Activated T-helper 17 cell treated with anti-CD3 and anti-CD28 coated beads, Interleukin-2, amount 50 U/mL, for 72 hours (primary cell): ENCODE measurements around the gene ATP5PB. TPM values are rescaled to one million over a fixed set of nuclear protein-coding genes. Genes with fewer than 3 reads are reported as not detected.

ENCODE experiments used
- ATAC-seq: fragments of 150-1000 bp; cut with Tn5 transposase; replicated peaks from 2 replicates; pipeline ENCODE4 v1.10.0; 2021; ENCODE audit warnings: mild to moderate bottlenecking, moderate library complexity
- H3K27ac Mint-ChIP-seq: one replicate; pipeline ENCODE4 v1.8.0; 2022; ENCODE audit warnings: mixed read lengths
- H3K27me3 Mint-ChIP-seq: one replicate; pipeline ENCODE4 v1.8.0; 2022; ENCODE audit warnings: mixed read lengths
- H3K36me3 Mint-ChIP-seq: one replicate; pipeline ENCODE4 v1.8.0; 2022; ENCODE audit warnings: low read depth, mild to moderate bottlenecking, mixed read lengths
- H3K4me1 Mint-ChIP-seq: one replicate; pipeline ENCODE4 v1.8.0; 2022; ENCODE audit warnings: mixed read lengths
- H3K4me3 Mint-ChIP-seq: one replicate; pipeline ENCODE4 v1.8.0; 2022; ENCODE audit warnings: mild to moderate bottlenecking, mixed read lengths
- H3K9me3 Mint-ChIP-seq: one replicate; pipeline ENCODE4 v1.8.0; 2022; ENCODE audit warnings: mixed read lengths
- total RNA-seq, 2 donors: library from RNA; stranded (reverse); gene quantifications; one replicate each; pipeline ENCODE4 v1.2.3, GENCODE V29; 2022

Gene ATP5PB
- total RNA-seq, 2 donors from 2014 or later = 235 to 383 TPM

GRCh38 chr1:111436726-111437125 is 12.5 kb upstream of the ATP5PB start:
- ATAC-seq = no peak
- Mint-ChIP-seq H3K4me3 (no peak overlapping the region), H3K27me3 (no peaks in the 10 kb centered on the region), H3K27ac (peak overlapping the region; percentile 23), H3K4me1 (no peaks in the 10 kb centered on the region), H3K9me3 (no peaks in the 10 kb centered on the region), H3K36me3 (peaks cover 50% of the 10 kb centered on the region)

DNA sequence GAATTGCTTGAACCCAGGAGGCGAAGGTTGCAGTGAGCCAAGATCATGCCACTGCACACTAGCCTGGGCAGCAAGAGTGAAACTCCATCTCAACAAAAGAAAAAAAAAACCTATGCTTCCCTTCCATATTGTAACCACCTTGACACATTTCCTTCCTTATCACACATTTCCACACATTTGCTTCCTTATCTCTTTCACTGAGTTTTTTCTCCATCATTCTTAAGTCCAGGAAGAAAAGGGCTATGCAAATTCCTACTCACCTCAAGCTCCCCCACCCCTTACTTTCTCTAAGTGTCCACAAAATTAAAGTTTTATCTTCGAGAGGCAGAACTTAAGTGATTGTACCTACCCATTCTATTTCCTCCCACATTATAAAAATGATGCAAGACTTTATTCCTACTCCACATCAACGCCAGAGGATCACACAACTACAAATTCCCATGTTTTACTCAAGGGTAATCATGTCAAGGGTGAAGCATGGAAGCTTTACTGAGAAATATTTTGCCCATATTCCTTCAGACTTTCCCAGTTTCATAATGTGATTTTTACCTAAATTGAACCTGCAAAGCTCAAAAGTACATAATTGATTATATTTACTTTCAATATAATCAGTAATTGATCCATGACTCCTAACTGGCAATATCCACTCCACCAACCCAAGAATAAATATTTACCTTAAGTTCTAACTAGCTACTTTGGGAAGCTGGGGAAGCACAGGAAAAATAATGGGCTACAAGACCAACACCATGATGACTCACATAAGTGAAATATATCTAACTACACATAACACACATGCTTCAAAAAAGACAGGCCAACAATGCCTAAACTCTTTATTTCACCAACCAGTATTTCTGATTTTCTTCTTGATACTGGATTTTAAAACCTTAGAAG is 9.6 kb upstream of the ATP5PB start:
- H3K36me3 Mint-ChIP-seq = peaks cover 80% of the 10 kb centered on the region
- no peaks in the 10 kb centered on the region for H3K27me3 Mint-ChIP-seq
- H3K4me3 Mint-ChIP-seq = no peak overlapping the region
- ATAC-seq = no peak
- no peaks in the 10 kb centered on the region for H3K9me3 Mint-ChIP-seq
- peak overlapping the region; percentile 64 for H3K27ac Mint-ChIP-seq
- H3K4me1 Mint-ChIP-seq = peaks cover 3% of the 10 kb centered on the region

DNA sequence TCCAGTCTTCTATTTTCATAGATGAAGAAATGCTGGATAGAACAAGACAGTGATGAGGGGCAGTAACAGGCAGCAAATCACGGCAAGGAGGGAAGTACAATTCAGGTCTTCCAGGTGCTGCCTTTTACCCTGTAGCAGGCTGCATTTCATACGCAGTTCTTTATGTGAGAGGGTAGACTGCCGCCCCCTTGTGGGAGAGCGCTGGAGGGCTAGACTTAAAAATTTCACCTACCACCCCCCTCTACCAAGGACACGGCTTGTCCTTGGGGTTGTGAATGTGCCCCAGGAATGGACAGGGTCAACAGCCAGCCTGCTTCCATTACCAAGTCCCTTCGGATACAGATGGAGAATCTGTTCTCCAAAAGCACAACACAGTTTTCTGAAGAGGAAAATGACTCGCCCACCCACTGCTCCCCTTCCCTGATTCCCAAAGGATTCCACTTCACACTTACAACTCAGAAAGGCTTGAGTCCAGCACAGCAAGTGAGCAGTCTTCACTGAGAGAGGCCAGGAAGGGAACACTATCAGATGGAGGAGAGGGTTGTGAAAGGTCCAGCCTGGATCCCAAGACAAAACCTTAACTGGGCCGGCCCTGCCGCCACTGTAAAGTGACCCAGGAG is 7.6 kb upstream of the ATP5PB start:
- Mint-ChIP-seq H3K4me3 (no peak overlapping the region), H3K36me3 (peaks cover 99% of the 10 kb centered on the region), H3K27ac (peak overlapping the region; percentile 81), H3K27me3 (no peaks in the 10 kb centered on the region), H3K4me1 (peaks cover 11% of the 10 kb centered on the region), H3K9me3 (no peaks in the 10 kb centered on the region)
- ATAC-seq = peak; percentile 56

- no peak overlapping the region for H3K4me3 Mint-ChIP-seq
- peaks cover 100% of the 10 kb centered on the region for H3K36me3 Mint-ChIP-seq
- H3K27ac Mint-ChIP-seq = peak overlapping the region; percentile 81
- peak; percentile 98 for ATAC-seq
- no peaks in the 10 kb centered on the region for H3K27me3 Mint-ChIP-seq
- H3K9me3 Mint-ChIP-seq = no peaks in the 10 kb centered on the region
- peaks cover 17% of the 10 kb centered on the region for H3K4me1 Mint-ChIP-seq
These were observed 6.8 kb upstream of the ATP5PB start for GRCh38 chr1:111442457-111442856.

GRCh38 chr1:111444031-111444430 is 5.2 kb upstream of the ATP5PB start:
- Mint-ChIP-seq H3K4me3 (no peak overlapping the region), H3K9me3 (no peaks in the 10 kb centered on the region), H3K36me3 (peaks cover 98% of the 10 kb centered on the region), H3K4me1 (peaks cover 24% of the 10 kb centered on the region), H3K27me3 (no peaks in the 10 kb centered on the region), H3K27ac (peak overlapping the region; percentile 46)
- no peak for ATAC-seq

DNA sequence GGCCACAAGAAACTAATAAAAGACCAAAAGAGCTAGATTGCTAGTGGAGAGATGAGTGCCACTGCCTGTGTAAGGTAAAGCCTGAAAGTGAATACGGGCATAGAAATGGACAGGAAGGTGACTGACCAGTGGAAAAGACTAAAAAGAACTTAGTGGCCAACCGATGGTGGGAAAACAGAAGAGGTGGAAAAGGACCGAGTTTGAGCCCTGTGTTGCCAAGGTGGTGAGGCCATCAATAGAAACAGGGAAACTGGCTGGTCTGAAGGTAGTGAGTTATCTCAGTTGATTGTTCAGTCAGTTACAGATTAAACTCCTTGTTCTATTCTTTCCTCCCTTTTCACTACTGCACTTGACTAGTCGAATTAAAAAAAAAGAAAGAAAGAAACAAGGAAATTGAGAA is 2.7 kb upstream of the ATP5PB start:
- Mint-ChIP-seq H3K27me3 (no peaks in the 10 kb centered on the region), H3K36me3 (peaks cover 95% of the 10 kb centered on the region), H3K4me1 (peaks cover 33% of the 10 kb centered on the region), H3K27ac (peak overlapping the region; percentile 99), H3K9me3 (no peaks in the 10 kb centered on the region), H3K4me3 (peak overlapping the region; percentile 99)
- ATAC-seq = no peak

DNA sequence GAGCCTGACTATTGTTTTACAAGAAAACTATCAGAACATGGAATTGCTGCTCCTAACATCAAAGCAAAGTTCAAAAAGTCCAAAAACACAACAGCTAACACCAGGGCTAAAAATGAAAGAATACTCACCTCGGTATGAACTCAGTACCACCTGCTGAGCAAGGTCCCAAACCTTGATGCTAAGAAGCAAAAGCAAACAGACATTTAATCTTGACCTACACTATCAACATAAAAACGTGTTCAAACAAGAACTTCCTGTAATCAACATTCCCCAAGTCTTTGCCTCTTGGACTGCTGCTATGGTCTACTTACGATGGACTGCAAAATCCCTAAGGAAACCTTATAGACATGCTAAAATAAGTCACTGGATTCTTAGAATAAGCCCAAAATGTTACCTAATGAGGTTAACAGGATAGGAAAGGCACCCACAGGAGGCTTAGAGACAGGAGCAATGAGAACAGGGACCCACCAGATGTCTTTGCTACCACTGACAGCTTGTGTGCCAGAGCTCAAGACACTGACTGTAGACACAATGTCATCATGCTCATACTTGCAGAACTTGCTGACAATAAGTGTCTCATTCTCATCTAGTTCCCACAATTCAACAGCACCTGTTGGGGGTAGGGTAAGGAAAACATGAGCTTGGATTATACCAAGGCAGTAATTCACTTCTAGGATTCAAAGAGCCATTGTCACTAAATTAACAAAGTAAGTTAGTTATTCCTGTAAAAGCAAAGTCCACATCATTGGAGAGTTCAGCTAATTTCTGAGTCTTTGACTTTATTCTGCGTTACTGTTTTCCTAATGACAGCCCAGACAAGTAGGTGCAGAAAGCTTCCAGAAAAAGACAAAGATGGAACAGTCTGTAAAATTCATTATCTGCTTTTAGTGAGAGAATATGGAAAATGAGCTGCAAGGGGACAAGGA is 2.0 kb upstream of the ATP5PB start:
- ATAC-seq = no peak
- peaks cover 38% of the 10 kb centered on the region for H3K4me1 Mint-ChIP-seq

DNA sequence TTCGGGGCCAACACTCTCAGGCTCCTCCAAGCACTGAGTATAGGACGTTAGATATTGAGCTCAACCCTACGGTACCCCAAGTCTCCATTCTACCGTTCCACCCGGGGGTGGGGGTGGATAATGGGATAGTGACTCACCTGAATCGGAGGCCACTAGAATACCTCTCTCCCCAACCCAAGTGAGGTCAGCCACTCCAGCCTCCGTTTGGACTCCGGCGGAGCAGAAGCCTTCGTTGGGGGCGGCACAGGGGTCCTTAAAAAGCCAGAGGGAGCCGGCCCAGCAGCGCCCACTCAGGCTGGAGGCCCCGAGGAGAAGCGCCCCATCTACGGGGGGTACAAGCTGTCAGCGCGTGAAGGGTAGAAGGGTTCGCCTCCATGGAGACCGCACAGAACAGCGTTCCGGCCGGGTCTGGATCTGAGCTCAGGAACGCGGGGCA is 764 bp upstream of the ATP5PB start:
- Mint-ChIP-seq H3K4me3 (peak overlapping the region; percentile 99), H3K27me3 (no peaks in the 10 kb centered on the region), H3K36me3 (peaks cover 95% of the 10 kb centered on the region), H3K4me1 (peaks cover 39% of the 10 kb centered on the region), H3K9me3 (no peaks in the 10 kb centered on the region), H3K27ac (peak overlapping the region; percentile 99)
- ATAC-seq = peak; percentile 20

More for the DNA sequence above, 2.0 kb upstream of the ATP5PB start:
- peaks cover 95% of the 10 kb centered on the region for H3K36me3 Mint-ChIP-seq
- H3K27ac Mint-ChIP-seq = peak overlapping the region; percentile 99
- H3K27me3 Mint-ChIP-seq = no peaks in the 10 kb centered on the region
- peak overlapping the region; percentile 99 for H3K4me3 Mint-ChIP-seq
- no peaks in the 10 kb centered on the region for H3K9me3 Mint-ChIP-seq

- Mint-ChIP-seq H3K4me1 (peaks cover 48% of the 10 kb centered on the region), H3K27me3 (no peaks in the 10 kb centered on the region), H3K4me3 (peak overlapping the region; percentile 99), H3K36me3 (peaks cover 95% of the 10 kb centered on the region), H3K9me3 (no peaks in the 10 kb centered on the region), H3K27ac (peak overlapping the region; percentile 99)
- no peak for ATAC-seq
These were observed 396 bp downstream of the ATP5PB start for GRCh38 chr1:111449703-111450017.

DNA sequence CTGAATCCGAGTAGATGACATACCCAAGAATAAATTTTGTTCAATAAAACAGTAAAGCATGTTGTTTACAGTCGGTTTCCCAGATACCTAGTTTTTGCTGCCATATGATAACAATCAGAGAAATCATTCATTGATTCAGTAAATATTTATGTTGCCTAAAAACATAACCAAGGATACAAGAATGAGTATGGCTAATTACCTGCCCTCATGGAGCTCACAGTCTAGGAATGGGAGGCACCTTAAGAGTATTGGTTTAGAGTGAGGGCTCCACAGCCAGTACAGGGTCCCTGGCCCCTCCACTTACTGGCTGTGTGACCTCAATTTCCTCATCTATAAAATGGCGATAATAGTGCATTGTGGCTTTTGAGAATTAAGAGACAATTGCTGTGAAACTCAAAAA is 921 bp downstream of the ATP5PB start:
- no peaks in the 10 kb centered on the region for H3K27me3 Mint-ChIP-seq
- peak overlapping the region; percentile 99 for H3K4me3 Mint-ChIP-seq
- H3K4me1 Mint-ChIP-seq = peaks cover 53% of the 10 kb centered on the region
- no peaks in the 10 kb centered on the region for H3K9me3 Mint-ChIP-seq
- H3K36me3 Mint-ChIP-seq = peaks cover 95% of the 10 kb centered on the region
- ATAC-seq = no peak
- H3K27ac Mint-ChIP-seq = peak overlapping the region; percentile 99

GRCh38 chr1:111452581-111452980 is 3.3 kb downstream of the ATP5PB start:
- H3K4me3 Mint-ChIP-seq = peak overlapping the region; percentile 99
- H3K9me3 Mint-ChIP-seq = no peaks in the 10 kb centered on the region
- peaks cover 95% of the 10 kb centered on the region for H3K36me3 Mint-ChIP-seq
- peak overlapping the region; percentile 3 for H3K27ac Mint-ChIP-seq
- peaks cover 52% of the 10 kb centered on the region for H3K4me1 Mint-ChIP-seq
- no peak for ATAC-seq
- no peaks in the 10 kb centered on the region for H3K27me3 Mint-ChIP-seq

- peaks cover 96% of the 10 kb centered on the region for H3K36me3 Mint-ChIP-seq
- no peaks in the 10 kb centered on the region for H3K27me3 Mint-ChIP-seq
- no peaks in the 10 kb centered on the region for H3K9me3 Mint-ChIP-seq
- ATAC-seq = no peak
- no peak overlapping the region for H3K27ac Mint-ChIP-seq
- peak overlapping the region; percentile 74 for H3K4me3 Mint-ChIP-seq
- H3K4me1 Mint-ChIP-seq = peaks cover 46% of the 10 kb centered on the region
These were observed 4.4 kb downstream of the ATP5PB start for GRCh38 chr1:111453706-111454105.

- H3K4me3 Mint-ChIP-seq = peak overlapping the region; percentile 74
- H3K9me3 Mint-ChIP-seq = no peaks in the 10 kb centered on the region
- H3K27ac Mint-ChIP-seq = peak overlapping the region; percentile 86
- peaks cover 96% of the 10 kb centered on the region for H3K36me3 Mint-ChIP-seq
- H3K4me1 Mint-ChIP-seq = peaks cover 46% of the 10 kb centered on the region
- no peaks in the 10 kb centered on the region for H3K27me3 Mint-ChIP-seq
- ATAC-seq = peak; percentile 95
These were observed 5.8 kb downstream of the ATP5PB start for GRCh38 chr1:111454859-111455641.

DNA sequence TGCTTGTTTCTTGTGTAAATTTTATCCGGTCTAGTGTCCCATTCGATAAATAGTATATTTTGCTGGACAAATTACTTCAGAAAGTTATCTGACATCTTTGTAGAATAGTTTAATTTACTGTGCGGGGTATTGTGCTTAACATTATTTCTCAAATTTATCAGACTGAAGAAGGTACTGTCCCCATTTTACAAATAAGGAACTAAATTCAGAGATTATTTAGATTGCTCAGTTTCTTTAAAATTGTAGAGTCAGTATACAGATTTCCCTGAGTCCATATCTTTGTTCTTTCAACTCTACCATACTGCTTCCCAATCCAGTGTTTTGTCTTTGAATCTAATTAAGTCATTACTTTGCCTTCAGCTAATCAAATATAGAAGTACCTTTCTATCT is 6.4 kb downstream of the ATP5PB start:
- H3K36me3 Mint-ChIP-seq = peaks cover 98% of the 10 kb centered on the region
- H3K9me3 Mint-ChIP-seq = no peaks in the 10 kb centered on the region
- H3K27me3 Mint-ChIP-seq = no peaks in the 10 kb centered on the region
- H3K4me3 Mint-ChIP-seq = peak overlapping the region; percentile 74
- peaks cover 46% of the 10 kb centered on the region for H3K4me1 Mint-ChIP-seq
- H3K27ac Mint-ChIP-seq = peak overlapping the region; percentile 86
- ATAC-seq = no peak
